Measurements from ENCODE around the gene MUCL1. TPM values are rescaled to one million over a fixed set of nuclear protein-coding genes. Genes with fewer than 3 reads are reported as not detected.
"Not testable (repeated sequence)": the region's sequence is repeated elsewhere in the genome, so short reads cannot be mapped to it uniquely, and the experiment has no call there.

Gene MUCL1
- polyA plus RNA-seq (ENCODE audit: insufficient read length in 4 of 4), result not detected

- no peak for DNase-seq (ENCODE audit: low read depth in 4 of 4, low spot score in 3 of 4)
Observed at GRCh38 chr12:54853933-54854538, at the start of gene MUCL1. Gene MUCL1, plus strand, starts transcription at chr12:54854516. Its CDS starts 67 bp downstream, at chr12:54854583.

- DNase-seq (ENCODE audit: low read depth in 4 of 4, low spot score in 3 of 4), result no peak
Observed at GRCh38 chr12:54821676-54822075, 32.6 kb upstream of the MUCL1 start.

GRCh38 chr12:54824402-54824801, 29.9 kb upstream of the MUCL1 start:
- DNase-seq (ENCODE audit: low read depth in 4 of 4, low spot score in 3 of 4), result no peak

GRCh38 chr12:54829511-54829910, 24.8 kb upstream of the MUCL1 start:
- no peak for DNase-seq (ENCODE audit: low read depth in 4 of 4, low spot score in 3 of 4)

- DNase-seq (ENCODE audit: low read depth in 4 of 4, low spot score in 3 of 4), result no peak
Observed at GRCh38 chr12:54830199-54830598, 24.1 kb upstream of the MUCL1 start.

GRCh38 chr12:54831631-54832030, 22.7 kb upstream of the MUCL1 start:
- DNase-seq (ENCODE audit: low read depth in 4 of 4, low spot score in 3 of 4), result no peak

- no peak for DNase-seq (ENCODE audit: low read depth in 4 of 4, low spot score in 3 of 4)
Observed at GRCh38 chr12:54840244-54840865, 14.0 kb upstream of the MUCL1 start.

- DNase-seq (ENCODE audit: low read depth in 4 of 4, low spot score in 3 of 4), result no peak
Observed at GRCh38 chr12:54857406-54857805, 3.1 kb downstream of the MUCL1 start.

GRCh38 chr12:54858562-54858961, 4.2 kb downstream of the MUCL1 start:
- DNase-seq (ENCODE audit: low read depth in 4 of 4, low spot score in 3 of 4), result no peak

- DNase-seq (ENCODE audit: low read depth in 4 of 4, low spot score in 3 of 4), result no peak
Observed at GRCh38 chr12:54859502-54859901, 5.2 kb downstream of the MUCL1 start.

GRCh38 chr12:54861927-54862326, 7.6 kb downstream of the MUCL1 start:
- DNase-seq (ENCODE audit: low read depth in 4 of 4, low spot score in 3 of 4), result no peak

GRCh38 chr12:54863948-54864618, 9.8 kb downstream of the MUCL1 start:
- no peak for DNase-seq (ENCODE audit: low read depth in 4 of 4, low spot score in 3 of 4)

GRCh38 chr12:54865683-54866324, 11.5 kb downstream of the MUCL1 start:
- no peak for DNase-seq (ENCODE audit: low read depth in 4 of 4, low spot score in 3 of 4)

GRCh38 chr12:54868690-54869089, 14.4 kb downstream of the MUCL1 start:
- no peak for DNase-seq (ENCODE audit: low read depth in 4 of 4, low spot score in 3 of 4)

GRCh38 chr12:54870048-54870447, 15.7 kb downstream of the MUCL1 start:
- DNase-seq (ENCODE audit: low read depth in 4 of 4, low spot score in 3 of 4), result no peak

GRCh38 chr12:54870617-54871016, 16.3 kb downstream of the MUCL1 start:
- DNase-seq (ENCODE audit: low read depth in 4 of 4, low spot score in 3 of 4), result no peak

- DNase-seq (ENCODE audit: low read depth in 4 of 4, low spot score in 3 of 4), result no peak
Observed at GRCh38 chr12:54879150-54879549, 24.8 kb downstream of the MUCL1 start.

GRCh38 chr12:54879579-54879978, 25.3 kb downstream of the MUCL1 start:
- DNase-seq (ENCODE audit: low read depth in 4 of 4, low spot score in 3 of 4), result no peak

- DNase-seq (ENCODE audit: low read depth in 4 of 4, low spot score in 3 of 4), result no peak
Observed at GRCh38 chr12:54882079-54882478, 27.8 kb downstream of the MUCL1 start.

GRCh38 chr12:54882597-54882996, 28.3 kb downstream of the MUCL1 start:
- DNase-seq (ENCODE audit: low read depth in 4 of 4, low spot score in 3 of 4), result not testable (repeated sequence)

GRCh38 chr12:54888428-54888827, 34.1 kb downstream of the MUCL1 start:
- not testable (repeated sequence) for DNase-seq (ENCODE audit: low read depth in 4 of 4, low spot score in 3 of 4)
